ENCODE results near the gene GPR87.

GPR87 gene

GRCh38 chr3:151281671-151282324, 34.8 kb downstream of the GPR87 start:
- FAIRE-seq, result no peak

GRCh38 chr3:151278230-151278629, 38.4 kb downstream of the GPR87 start, which contains the start of gene P2RY14:
Gene P2RY14 (minus strand): TSS chr3:151278542. CDS start chr3:151214316, 64,226 bp downstream.
- FAIRE-seq, result no peak

- no peak for FAIRE-seq
Observed at GRCh38 chr3:151276687-151277042, 40.0 kb downstream of the GPR87 start.

DNA sequence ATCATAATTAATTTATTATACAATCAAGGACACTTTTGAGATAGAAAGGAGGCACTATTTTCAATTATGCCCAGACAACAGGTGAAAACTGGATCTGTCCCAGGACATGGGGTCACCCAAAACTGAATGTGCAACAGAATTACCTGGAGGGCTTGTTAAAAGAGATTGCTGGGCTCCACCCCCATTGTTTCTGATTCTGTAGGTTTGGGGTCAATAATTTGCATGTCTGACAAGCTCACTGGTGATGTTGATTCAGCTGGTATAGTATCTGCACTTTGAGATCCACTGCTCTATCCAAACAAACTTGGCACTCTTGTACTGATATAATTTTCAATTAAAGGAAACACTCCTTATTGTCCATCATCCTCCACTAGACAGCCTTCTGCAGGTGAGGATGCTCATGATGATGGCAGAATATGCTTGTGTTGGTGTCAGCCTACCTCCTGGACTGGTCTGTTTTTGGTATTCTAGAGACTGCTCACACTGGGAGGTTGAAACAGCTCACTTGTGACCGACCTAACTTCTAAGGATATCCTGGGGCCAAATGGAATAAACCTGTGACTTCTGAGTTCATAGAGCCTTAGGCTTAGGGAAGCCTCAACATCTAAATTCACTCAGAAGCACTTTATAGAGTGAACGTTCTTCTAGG, 40.5 kb downstream of the GPR87 start:
- no peak for FAIRE-seq

DNA sequence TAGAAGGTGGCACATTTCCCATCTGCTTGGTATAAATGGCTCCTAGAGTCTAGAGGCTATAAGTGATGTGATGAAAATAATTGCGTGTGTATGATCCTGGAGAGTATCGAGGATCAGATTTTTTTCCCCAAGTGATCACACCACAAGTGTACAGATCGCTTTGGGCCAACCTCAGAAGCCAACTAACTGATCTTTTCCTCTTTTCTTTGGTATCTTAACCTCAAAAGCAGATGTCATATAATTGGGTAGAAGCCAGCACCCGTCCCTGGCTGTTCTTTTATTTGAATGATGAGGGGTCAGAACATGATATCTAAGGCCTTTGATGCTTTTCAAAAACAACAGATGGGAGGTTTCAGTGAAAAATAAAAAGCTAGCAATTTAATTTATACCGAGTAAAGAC, 41.5 kb downstream of the GPR87 start:
- FAIRE-seq, result no peak

DNA sequence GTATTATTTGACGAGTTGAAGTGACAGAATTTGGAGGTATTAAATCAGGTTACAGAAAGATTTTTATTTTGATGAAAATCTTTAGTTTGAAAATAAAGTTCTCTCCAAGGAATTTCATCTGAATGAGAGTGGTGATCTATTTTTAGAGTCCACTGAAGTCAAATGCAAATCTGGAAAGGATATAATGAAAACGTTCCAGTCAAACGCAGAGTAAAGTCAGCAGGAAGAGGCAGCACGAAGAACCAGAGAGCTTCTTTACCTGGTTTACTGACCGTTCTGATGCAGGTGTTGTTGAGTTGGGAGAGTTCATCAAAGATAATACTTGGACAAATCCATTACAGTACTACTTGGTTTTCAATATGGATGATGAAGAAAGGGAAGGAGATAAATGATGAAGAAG, 47.0 kb downstream of the GPR87 start:
- FAIRE-seq, result no peak

DNA sequence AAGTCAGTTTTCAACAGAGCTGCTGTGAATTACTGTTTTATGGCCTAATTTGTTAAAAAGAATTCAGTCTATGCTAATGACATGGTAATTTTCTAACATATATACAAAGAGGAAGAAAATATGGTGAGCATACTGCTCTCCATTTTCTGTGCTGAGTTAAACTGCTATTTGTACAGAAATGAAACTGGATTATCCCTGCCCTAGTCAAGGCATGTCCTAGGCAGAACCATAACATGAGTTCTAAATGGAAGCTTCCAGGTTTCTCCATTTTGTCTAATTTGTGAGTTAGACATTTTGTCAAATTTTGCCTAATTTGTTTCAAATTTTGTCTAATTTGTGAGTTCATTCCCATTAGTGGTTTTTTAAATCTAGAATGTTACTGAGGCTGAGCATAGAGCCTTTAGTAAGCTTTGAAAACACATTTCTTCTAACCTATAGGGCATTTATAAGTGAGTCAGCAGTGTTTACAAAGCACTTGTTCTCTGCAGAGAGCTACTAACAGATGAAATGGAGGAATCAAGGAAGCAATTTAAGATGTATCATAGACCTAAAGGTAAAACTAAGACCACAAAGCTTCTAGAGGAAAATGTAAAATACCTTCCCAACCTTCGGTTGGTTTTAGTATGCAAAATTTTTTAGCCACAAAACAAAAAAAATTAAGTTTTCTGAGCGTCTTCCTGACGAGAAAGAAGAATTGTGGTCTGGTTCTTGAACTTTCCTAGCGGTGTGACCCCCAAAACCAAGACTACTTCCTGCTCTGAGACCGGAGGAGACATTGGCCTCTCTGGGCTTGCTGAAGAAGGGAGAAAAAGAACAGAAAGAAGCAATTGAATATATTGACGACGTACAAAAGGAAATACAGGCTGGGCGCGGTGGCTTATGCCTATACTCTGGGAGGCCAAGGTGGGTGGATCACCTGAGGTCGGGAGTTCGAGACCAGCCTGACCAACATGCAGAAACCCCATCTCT, 48.1 kb downstream of the GPR87 start:
- no peak for FAIRE-seq

- FAIRE-seq, result peak; percentile 24
Observed at GRCh38 chr3:151267066-151267465, 49.6 kb downstream of the GPR87 start.

DNA sequence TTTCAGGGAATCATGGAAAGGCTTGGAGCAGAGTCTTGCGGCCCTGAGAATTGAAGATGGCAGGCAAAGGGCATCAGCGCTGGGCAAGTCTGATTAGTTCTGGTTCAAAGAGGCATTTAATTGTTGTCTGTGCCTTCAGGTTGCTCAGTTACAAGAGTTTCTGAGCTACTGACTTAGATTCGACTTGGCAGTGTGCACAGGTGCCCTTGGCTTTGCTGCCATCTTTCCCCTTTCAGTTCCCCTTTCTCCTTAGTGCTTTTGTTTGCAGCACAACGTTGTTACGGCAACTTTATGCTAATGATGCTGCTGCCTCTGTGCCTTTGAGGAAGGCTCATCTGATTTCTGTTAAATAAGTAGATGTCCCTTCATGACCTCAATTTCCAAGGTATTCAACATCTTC, 50.8 kb downstream of the GPR87 start:
- peak; percentile 28 for FAIRE-seq

DNA sequence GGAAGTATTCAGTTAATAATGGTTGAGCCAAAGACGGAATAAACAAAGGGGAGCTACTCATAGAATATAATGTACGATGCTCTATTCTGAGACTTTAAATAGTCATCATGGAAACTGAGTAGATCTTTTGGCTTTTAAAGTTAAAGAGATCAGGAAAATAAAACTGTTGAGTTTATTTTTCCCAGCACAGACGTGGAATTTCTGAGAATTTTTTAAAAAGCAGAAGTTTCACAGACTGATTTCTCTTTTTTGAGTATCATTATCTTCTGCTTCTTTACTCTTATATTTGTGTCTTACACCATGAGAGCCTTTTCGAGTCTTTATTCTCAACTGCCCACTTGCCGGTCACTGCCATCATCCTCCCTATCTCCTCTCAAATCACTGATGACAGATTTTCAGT, 51.5 kb downstream of the GPR87 start:
- no peak for FAIRE-seq

- no peak for FAIRE-seq
Observed at GRCh38 chr3:151264605-151265004, 52.0 kb downstream of the GPR87 start.

- no peak for FAIRE-seq
Observed at GRCh38 chr3:151262871-151263525, 53.6 kb downstream of the GPR87 start.

- FAIRE-seq, result no peak
Observed at GRCh38 chr3:151259664-151260063, 57.0 kb downstream of the GPR87 start.

DNA sequence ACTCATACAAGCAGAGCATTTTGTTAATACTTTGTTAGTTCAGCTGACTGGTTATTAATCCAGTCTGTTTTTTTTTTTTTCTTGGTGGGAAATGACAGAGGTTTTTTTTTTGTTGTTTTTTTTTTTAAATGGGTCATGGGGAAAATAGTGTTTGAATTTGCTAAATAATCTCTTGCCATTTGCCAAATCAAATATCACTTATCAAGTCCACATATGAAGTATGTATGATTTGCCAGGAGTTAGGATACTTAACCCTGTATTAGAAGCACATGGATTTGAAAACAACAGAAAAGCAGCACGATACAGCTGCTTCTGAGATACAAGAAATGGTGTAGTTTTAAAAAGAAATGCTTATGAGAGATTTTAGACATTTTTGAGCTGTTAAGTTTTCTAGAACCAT, 59.9 kb downstream of the GPR87 start:
- FAIRE-seq, result no peak

DNA sequence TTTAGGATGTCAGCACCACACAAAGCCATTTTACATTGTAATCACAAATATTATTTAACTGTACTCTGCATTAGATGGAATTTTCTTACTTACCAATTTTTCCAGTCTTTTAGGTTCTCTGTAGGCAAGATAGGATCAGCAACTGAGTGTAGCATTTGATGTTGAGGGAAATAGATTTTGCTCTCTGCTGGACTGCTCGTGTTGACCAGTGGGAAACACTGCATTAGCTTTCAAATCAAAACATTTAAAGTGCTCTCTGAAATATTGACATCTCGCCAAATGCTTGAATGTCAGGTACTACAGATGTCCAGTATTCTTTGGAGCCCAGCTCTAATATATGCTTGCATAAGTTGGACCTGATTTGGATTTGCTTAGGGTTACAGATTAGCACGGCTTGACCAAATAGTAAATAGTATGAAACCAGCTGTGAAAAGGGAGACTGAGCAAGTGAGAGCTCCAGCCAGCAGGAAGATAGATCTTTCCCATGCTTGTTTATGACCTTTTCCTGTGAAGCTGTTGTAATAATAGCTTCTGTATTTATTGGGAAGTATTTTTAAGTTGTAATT, 67.8 kb downstream of the GPR87 start:
- FAIRE-seq, result no peak

Data from colon (tissue), 2 donors.